SK-N-MC (cell line): ENCODE data around the gene THPO.

Experiments
- DNase-seq: peaks from one replicate; pipeline ENCODE4 v3.0.0-alpha.2; 2011; ENCODE audit warnings: low read depth, low spot score
- H3K27ac ChIP-seq: fragments of 200-600 bp; sonication (generic); 2 replicates; pipeline ENCODE4 v1.5.1; 2016; ENCODE audit warnings: mixed run types
- H3K36me3 ChIP-seq: fragments of 200-600 bp; sonication (generic); 2 replicates; pipeline ENCODE4 v1.6.1; 2017; ENCODE audit warnings: antibody characterized with exemption, low read length, mixed read lengths; ENCODE audit not compliant: insufficient read depth
- H3K4me3 ChIP-seq: fragments of 200-600 bp; sonication (generic); 2 replicates; pipeline ENCODE4 v1.5.1; 2016
- H3K9ac ChIP-seq: fragments of 200-600 bp; sonication (generic); 2 replicates; pipeline ENCODE4 v1.8.0; 2017; ENCODE audit warnings: mixed run types, mixed read lengths; ENCODE audit not compliant: insufficient read length
- H3K9me3 ChIP-seq: fragments of 200-600 bp; sonication (generic); 2 replicates; pipeline ENCODE4 v1.6.1; 2017; ENCODE audit warnings: low read depth, mild to moderate bottlenecking, antibody characterized with exemption, low read length, moderate library complexity, mixed read lengths
- EZH2 ChIP-seq: fragments of 200-600 bp; sonication (generic); IDR thresholded peaks from one replicate; pipeline ENCODE4 v1.6.1; 2017; ENCODE audit warnings: antibody characterized with exemption
- FOXP2 ChIP-seq: optimal IDR thresholded peaks from 2 replicates; pipeline ENCODE3; 2011; ENCODE audit warnings: mild to moderate bottlenecking, moderate library complexity; ENCODE audit not compliant: insufficient read depth; ENCODE audit errors: extremely low read length, control extremely low read depth
- POLR2AphosphoS5 ChIP-seq: IDR thresholded peaks from 2 replicates; pipeline ENCODE4 v1.6.1; 2012; ENCODE audit warnings: mild to moderate bottlenecking, low read depth, low read length, borderline replicate concordance

The THPO gene

DNA sequence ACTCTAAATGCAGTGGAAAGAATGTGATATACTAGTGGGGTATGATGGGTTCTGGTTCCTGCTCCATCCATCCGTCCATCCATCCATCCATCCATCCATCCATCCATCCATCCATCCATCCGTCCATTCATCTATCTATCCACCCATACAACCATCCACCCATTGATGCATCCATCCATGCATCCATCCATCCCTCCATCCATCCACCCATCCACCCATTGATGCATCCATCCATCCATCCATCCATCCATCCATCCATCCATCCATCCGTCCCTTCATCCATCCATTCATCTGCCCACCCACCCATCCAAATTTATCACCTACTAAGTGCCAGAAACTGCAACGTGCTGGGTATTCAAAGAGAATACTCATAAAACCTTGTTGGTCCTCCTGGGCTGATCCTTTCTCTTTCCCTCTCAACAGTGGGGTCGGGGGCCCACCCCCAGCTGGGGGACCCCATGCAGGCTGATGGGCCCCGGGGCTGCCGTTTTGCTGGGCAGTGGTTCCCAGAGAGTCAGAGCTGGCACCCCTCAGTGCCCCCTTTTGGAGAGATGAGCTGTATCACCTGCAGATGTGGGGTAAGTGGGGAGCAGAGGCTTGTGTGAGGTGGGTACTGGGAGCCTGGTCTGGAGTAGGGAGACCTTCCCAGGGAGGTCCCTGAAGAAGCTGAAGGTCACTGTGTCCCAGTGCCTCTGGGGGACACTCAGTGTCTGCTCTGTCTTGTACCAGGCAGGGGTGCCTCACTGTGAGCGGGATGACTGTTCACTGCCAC lies 10.3 kb upstream of the THPO start:
- no peak overlapping the region for H3K27ac ChIP-seq
- H3K36me3 ChIP-seq = no peaks in the 10 kb centered on the region
- H3K9me3 ChIP-seq = no peaks in the 10 kb centered on the region
- TF ChIP-seq POLR2AphosphoS5 (no peak), EZH2 (no peak), FOXP2 (no peak)
- H3K9ac ChIP-seq = no peak overlapping the region
- H3K4me3 ChIP-seq = no peak overlapping the region
- DNase-seq = no peak

- TF ChIP-seq FOXP2 (no peak), POLR2AphosphoS5 (no peak), EZH2 (no peak)
- Histone ChIP-seq H3K9ac (no peak overlapping the region), H3K27ac (no peak overlapping the region), H3K4me3 (no peak overlapping the region), H3K9me3 (no peaks in the 10 kb centered on the region), H3K36me3 (no peaks in the 10 kb centered on the region)
- no peak for DNase-seq
Observed at GRCh38 chr3:184387174-184387714, 9.2 kb upstream of the THPO start.

DNA sequence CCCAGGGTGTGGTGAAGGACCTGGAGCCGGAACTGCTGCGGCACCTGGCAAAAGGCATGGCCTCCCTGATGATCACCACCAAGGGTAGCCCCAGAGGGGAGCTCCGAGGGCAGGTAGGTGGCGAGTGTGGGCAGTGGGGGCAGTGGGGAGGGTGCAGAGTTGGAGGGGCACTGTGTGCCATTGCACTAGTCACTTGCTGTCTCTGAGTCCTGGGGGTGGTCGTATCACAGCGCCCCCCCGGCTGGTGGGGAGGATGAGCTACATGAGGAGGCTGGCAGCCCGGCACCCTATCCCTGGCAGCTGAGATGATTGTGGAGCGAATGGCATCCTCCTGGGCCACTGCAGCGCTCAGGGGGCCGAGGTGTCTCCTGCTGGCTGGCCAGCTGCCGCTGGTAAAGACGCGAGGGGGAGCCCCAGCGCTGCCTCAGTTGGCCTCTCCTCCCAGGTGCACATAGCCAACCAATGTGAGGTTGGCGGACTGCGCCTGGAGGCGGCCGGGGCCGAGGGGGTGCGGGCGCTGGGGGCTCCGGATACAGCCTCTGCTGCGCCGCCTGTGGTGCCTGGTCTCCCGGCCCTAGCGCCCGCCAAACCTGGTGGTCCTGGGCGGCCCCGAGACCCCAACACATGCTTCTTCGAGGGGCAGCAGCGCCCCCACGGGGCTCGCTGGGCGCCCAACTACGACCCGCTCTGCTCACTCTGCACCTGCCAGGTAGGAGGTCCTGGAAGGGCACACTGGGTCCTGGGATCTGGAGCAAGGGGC lies 8.2 kb upstream of the THPO start:
- no peak overlapping the region for H3K4me3 ChIP-seq
- TF ChIP-seq EZH2 (no peak), FOXP2 (no peak), POLR2AphosphoS5 (no peak)
- H3K36me3 ChIP-seq = no peaks in the 10 kb centered on the region

GRCh38 chr3:184384856-184385422 lies 6.9 kb upstream of the THPO start:
- Histone ChIP-seq H3K9ac (no peak overlapping the region), H3K27ac (no peak overlapping the region), H3K4me3 (no peak overlapping the region), H3K36me3 (no peaks in the 10 kb centered on the region), H3K9me3 (no peaks in the 10 kb centered on the region)
- DNase-seq = no peak
- no peak for TF ChIP-seq FOXP2
- no peak for TF ChIP-seq POLR2AphosphoS5
- no peak for TF ChIP-seq EZH2

More for the DNA sequence above, 8.2 kb upstream of the THPO start:
- no peak overlapping the region for H3K27ac ChIP-seq
- no peak overlapping the region for H3K9ac ChIP-seq
- no peaks in the 10 kb centered on the region for H3K9me3 ChIP-seq
- no peak for DNase-seq

GRCh38 chr3:184384342-184384741 lies 6.3 kb upstream of the THPO start:
- TF ChIP-seq EZH2 = no peak
- no peak for TF ChIP-seq POLR2AphosphoS5
- no peak for TF ChIP-seq FOXP2
- Histone ChIP-seq H3K4me3 (no peak overlapping the region), H3K27ac (no peak overlapping the region), H3K9me3 (no peaks in the 10 kb centered on the region), H3K36me3 (no peaks in the 10 kb centered on the region), H3K9ac (no peak overlapping the region)
- no peak for DNase-seq

DNA sequence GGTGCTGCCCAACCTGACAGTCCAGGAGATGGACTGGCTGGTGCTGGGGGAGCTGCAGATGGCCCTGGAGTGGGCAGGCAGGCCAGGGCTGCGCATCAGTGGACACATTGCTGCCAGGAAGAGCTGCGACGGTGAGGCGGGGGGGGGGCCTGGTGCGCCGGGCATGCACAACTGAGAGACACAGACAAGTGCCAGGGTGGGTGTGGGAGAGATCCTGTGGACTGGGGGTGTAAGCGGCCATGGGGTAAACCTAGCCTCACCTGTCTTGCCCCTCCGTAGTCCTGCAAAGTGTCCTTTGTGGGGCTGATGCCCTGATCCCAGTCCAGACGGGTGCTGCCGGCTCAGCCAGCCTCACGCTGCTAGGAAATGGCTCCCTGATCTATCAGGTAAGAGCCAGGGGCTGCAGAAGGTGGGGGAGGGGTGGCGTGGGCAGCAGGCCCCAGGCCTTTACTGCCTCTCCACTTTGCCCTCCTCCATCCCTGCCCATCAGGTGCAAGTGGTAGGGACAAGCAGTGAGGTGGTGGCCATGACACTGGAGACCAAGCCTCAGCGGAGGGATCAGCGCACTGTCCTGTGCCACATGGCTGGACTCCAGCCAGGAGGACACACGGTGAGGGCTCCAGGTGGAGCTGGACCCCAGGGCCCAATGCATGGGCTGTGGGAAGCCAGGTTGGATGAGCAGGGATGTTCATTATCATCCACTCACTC lies 5.2 kb upstream of the THPO start:
- TF ChIP-seq FOXP2 (no peak), EZH2 (no peak), POLR2AphosphoS5 (no peak)
- no peaks in the 10 kb centered on the region for H3K36me3 ChIP-seq
- no peak overlapping the region for H3K4me3 ChIP-seq
- H3K9me3 ChIP-seq = no peaks in the 10 kb centered on the region
- H3K27ac ChIP-seq = no peak overlapping the region
- no peak for DNase-seq
- no peak overlapping the region for H3K9ac ChIP-seq

- H3K4me3 ChIP-seq = no peak overlapping the region
- H3K9me3 ChIP-seq = no peaks in the 10 kb centered on the region
- no peak overlapping the region for H3K9ac ChIP-seq
- no peak overlapping the region for H3K27ac ChIP-seq
- TF ChIP-seq POLR2AphosphoS5 = no peak
- TF ChIP-seq FOXP2 = no peak
- TF ChIP-seq EZH2 = no peak
- H3K36me3 ChIP-seq = no peaks in the 10 kb centered on the region
- DNase-seq = no peak
Observed at GRCh38 chr3:184382326-184383032, 4.5 kb upstream of the THPO start.
